ENCODE measurements around the gene DCDC1.

DNA sequence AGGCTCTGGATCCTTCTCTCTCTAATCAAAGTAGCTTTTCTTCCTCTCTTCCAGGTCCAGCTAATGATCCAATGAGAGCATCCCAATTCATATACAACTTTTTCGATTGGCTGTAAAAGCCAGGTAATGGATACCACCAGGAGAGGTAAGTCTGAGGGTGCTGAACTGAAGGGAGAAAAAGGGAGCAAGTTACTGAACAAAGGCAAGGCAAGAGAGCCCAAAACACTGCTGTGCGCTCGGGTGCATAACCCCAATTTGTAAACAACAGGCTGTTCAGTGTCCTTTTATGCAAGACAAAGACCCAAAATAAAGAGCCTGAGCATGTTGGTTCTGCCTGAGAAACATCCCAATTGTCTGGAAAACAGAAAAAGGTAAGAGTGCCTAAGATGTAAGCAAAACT is 260.1 kb downstream of the DCDC1 start:
- TF ChIP-seq POLR2A (IDR thresholded peaks at IDR 0.05), result no peak
- TF ChIP-seq, protein P1, sequence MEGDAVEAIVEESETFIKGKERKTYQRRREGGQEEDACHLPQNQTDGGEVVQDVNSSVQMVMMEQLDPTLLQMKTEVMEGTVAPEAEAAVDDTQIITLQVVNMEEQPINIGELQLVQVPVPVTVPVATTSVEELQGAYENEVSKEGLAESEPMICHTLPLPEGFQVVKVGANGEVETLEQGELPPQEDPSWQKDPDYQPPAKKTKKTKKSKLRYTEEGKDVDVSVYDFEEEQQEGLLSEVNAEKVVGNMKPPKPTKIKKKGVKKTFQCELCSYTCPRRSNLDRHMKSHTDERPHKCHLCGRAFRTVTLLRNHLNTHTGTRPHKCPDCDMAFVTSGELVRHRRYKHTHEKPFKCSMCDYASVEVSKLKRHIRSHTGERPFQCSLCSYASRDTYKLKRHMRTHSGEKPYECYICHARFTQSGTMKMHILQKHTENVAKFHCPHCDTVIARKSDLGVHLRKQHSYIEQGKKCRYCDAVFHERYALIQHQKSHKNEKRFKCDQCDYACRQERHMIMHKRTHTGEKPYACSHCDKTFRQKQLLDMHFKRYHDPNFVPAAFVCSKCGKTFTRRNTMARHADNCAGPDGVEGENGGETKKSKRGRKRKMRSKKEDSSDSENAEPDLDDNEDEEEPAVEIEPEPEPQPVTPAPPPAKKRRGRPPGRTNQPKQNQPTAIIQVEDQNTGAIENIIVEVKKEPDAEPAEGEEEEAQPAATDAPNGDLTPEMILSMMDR (IDR thresholded peaks at IDR 0.05), result no peak
